Stimulated activated CD8-positive, alpha-beta memory T cell treated with anti-CD3 and anti-CD28 coated beads, Interleukin-15, amount 100 ng/mL, for 24 hours (primary cell): ENCODE results near the gene CHST5.
"Not testable (repeated sequence)": the region's sequence is repeated elsewhere in the genome, so short reads cannot be mapped to it uniquely, and the experiment has no call there.

Source experiments
- DNase-seq: peaks from one replicate; pipeline ENCODE4 v3.0.0-alpha.2; 2020; ENCODE audit warnings: low read depth

CHST5 gene

DNA sequence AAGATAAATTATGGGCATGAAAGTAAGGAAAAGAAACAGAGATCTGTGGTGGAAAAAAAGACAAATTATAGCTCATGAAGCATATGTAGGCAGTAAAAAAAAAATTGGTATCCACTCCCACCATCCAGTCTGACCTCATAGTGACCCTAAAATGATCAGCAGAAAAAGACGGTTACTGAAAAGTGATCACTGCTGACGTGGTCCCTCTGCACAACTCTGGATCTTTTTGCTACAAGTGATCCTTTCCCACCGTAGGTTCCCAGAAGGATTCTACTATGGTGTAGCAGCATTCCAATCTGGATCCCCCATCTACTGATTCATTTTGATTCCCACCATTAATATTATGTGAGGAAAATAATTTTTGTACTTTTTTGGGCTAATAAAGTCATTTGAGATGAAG lies 29.8 kb downstream of the CHST5 start:
- DNase-seq = no peak

GRCh38 chr16:75503801-75504200 lies 32.1 kb downstream of the CHST5 start:
- DNase-seq = no peak

GRCh38 chr16:75502916-75503605 lies 32.8 kb downstream of the CHST5 start:
- DNase-seq = no peak

DNA sequence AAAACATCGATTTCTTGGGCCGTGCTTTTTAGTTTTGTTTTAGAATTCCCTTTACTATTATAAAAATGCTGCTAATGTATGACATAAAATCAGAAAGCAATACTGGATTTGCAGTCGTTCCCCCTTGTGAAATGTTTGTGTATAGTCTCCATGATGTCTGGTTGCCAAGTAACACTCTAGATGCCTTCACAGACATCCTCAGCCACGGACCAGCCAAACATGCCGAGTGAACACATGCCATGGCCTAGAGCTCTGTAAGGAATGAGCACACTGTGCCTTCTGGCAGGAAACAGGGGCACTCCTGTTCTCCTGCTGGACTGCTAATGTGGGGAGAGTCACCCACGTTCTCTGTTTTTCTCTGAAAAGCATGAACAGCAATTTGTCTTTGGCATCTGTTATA lies 34.1 kb downstream of the CHST5 start:
- not testable (repeated sequence) for DNase-seq

GRCh38 chr16:75501359-75501758 lies 34.5 kb downstream of the CHST5 start:
- no peak for DNase-seq

- DNase-seq = not testable (repeated sequence)
These were observed 37.1 kb downstream of the CHST5 start for GRCh38 chr16:75498605-75499322.

- DNase-seq = no peak
These were observed 38.4 kb downstream of the CHST5 start for GRCh38 chr16:75497558-75497957.

DNA sequence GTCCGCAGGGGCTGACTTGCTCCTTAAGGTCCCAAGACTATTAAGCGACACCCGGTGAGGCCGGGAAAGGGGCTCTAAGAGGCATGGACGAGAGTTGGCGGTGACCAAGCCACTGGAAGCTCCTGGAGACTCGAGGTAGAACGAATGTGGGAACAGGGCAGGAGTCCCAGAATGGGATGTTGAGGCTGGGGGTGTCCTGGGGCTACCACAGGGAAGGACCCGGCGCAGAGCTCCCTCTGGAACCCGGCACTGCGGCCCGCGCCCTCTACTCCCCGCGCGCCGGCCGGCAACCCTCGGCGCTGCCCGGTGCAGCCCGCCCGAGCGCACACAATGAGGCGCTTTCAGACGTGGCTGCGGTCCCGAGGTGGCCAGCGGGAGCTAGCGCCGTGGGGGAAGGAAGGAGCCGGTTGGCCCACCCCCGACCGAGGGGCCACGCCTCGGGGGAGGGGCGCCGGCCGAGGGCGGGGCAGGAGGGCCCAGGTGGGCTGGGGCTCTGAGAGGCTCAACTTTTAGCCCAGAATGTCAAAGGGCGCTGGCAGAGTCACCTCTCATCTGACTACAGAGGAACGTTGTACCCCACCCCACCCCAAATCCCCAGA lies 40.7 kb downstream of the CHST5 start, which contains the start of gene CHST6:
CHST6 (minus strand) TSS at position 366 of the 599 bp plus-strand sequence. CDS start 15,613 bp downstream, outside the sequence.
- no peak for DNase-seq

DNA sequence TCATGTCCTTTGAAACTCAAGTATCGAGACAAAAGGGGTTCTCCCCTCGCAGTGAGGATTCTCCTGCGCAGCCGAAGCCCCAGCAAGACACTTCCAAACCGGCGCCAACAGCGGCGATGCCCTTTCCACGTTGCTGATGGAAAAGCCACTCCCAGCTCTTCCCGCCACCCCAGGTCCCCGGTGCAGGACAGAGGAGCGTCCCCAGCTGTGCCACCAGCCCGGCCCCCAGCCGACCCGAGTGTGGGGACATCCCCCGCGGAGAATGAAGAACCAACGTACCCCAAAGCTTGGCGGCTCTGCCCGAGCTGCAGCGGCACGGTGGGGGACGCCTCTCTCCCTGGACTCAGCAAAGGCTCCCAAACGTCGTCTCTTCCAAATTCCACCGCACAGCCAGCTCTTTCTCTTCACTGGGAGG lies 41.2 kb downstream of the CHST5 start:
- DNase-seq = no peak

DNA sequence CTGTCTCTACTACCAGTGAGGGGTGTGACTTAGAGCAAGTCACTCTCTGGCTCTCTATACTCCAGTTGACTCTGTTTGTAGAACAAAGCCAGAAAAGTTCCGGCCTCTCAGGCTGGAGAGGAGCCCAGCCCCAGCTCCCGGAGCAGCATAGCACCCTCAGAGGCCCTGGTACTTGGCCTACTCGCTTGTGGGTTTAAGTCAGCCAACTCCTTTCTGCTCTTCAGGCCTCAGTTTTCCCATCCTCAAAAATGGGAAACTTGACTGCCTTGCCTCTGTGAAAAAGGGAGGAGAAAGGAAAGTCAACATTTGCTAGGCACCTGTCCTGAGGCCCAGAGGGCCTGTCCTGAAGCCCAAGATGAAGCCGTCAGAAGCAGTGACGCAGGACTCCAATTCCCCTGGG lies 41.7 kb downstream of the CHST5 start:
- no peak for DNase-seq

DNA sequence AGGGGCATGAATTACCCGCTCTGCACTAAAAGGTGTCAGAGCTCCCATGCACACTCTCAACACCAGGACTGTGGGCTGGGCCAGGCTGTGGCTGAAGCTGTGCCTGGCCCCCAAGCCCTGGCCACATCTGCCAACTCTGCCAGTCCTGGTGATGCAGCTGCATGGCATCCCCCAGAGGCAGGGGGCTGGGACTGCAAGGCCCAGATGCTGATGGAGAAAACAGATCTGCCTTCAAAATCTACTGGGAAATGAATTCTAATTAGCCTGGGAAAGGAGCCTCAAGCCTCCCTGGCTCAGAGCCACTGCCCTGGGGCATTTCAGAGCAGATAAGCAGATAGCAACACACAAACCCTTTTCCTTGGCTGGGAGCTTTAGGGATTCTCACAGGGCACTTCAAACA lies 44.0 kb downstream of the CHST5 start:
- no peak for DNase-seq

GRCh38 chr16:75488322-75488721 lies 47.6 kb downstream of the CHST5 start:
- no peak for DNase-seq

GRCh38 chr16:75486676-75487313 lies 49.1 kb downstream of the CHST5 start:
- DNase-seq = no peak

DNA sequence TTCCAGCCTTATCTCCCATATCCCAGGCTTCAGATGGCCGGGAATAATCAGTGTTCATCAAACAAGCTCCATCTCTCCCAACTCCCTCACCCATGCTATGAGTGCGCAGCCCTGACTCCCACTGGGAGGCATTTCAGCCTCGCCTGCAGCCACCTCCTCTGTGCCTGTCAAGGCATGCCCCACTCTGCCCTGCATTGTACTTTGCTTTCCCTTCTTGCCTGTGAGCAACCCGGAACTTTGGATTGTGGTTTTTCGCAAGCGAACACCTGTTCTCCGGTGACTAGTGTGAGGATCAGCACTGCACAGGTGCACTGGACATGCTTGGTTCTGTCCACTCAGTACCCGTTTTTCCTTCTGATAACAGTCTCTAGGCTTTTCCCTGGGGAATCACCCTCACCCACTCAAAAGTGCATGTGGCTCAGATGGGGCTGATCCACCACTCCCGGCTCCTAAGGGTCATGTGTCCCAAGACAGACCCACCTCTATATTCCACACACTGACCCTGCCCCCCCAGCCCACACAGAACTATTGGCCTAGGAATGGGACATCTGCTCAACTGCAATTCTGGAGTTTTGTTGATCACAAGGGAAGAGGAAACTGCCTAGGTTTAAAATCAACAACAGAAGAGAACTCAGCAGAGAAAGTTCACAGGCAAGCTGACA lies 49.8 kb downstream of the CHST5 start:
- DNase-seq = no peak

DNA sequence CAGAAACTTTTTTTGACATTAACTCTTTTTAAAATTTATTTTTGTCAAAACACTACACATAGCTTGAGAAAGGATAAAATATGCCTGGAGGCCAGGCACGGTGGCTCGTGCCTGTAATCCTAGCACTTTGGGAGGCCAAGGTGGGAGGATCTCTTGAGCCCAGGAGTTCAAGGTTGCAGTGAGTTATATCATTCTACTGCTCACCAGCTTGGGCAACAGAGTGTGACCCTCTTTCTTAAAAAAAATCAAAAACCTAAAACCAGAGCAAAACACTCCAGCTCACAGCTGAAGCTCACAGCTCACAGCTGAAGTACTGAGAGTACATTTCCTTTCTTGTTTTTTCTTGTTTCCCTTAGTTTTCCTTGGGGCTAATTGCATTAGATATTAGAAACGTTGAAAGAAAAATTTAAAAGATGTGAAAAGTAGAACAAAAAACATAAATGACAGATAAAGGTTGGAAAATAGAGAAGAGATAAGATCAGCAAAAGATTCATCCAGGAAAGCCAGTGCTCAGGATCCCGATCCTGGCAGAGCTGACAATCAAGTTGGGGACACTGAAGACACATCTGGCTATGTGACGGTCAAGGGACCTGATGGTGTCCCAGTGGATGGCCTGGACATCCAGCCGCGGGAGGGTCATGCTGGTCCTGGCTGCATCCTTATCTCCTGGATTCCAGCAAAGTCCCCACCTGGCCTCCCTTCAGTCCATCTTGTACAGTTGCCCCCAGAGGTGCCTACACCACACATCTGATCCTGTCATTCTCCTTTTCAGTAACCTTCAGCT lies 50.5 kb downstream of the CHST5 start:
- DNase-seq = no peak

DNA sequence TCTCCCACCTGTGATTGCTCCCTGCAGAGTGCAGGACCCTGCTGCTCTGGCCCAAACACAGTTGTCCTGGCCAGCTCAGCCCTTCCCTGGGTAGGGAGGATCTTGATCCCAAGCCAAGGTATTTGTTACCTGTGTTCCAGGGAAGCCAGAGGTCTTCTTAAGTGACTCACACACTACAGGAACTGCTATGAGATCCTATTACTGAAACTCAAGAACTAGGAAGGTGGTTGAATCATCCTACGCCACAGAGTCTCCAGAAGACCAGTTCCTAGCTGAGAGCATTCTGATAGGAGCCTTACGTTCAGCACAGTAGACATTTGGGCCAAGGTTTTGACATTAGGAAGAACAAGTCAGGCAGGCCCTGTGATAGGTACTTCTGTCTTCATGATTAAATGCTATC lies 52.7 kb downstream of the CHST5 start:
- DNase-seq = no peak

DNA sequence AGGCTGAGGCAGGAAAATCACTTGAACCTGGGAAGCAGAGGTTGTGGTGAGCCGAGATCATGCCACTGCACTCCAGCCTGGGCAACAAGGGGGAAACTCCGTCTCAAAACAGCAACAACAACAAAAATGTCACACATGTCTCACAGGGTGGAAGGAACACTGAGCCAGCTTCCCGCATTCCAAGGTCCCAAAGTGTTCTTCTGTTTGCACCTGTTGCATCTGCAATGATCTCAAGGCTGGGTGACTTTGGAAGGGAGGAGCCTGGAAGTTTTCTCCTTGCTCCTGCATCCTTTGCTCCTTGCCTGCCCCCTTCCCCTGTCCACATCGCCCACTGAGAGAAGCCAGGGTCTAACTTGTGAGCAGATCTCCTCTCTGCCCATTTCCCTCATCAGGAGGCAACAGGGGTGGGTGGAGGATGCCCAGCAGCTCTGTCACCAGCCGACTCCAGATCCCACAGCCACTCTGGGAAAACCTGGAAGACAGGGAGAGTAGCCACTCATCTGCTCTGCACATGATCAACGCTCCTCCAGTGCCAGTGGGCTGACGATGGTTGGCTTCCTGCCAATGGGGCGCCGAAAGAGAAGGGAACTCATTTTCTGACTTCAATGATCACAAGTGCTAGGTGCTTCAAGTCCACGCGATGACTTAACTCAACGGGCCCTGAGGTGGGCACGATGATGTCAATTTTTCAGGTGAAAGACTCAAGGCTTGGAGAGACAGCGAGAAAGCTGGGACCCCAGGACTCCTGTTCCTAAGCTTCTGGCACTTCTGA lies 53.3 kb downstream of the CHST5 start:
- DNase-seq = no peak

DNA sequence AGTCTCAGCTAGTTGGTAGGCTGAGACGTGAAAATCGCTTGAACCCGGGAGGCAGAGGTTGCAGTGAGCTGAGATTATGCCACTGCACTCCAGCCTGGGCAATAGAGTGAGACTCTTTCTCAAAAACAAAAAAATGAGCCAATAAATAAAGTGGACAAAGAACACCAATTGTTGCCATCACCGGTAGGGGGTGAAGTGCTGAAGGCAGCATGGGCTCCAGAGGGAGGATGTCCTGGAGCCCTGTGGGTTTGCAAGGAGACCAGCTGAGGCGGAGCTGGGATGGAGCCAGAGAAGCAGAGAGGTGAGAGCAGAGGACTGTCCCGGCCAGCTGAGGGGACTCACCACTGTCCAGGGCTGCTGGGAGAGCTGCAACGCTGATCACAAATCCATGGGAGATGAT lies 54.4 kb downstream of the CHST5 start:
- DNase-seq = no peak

DNA sequence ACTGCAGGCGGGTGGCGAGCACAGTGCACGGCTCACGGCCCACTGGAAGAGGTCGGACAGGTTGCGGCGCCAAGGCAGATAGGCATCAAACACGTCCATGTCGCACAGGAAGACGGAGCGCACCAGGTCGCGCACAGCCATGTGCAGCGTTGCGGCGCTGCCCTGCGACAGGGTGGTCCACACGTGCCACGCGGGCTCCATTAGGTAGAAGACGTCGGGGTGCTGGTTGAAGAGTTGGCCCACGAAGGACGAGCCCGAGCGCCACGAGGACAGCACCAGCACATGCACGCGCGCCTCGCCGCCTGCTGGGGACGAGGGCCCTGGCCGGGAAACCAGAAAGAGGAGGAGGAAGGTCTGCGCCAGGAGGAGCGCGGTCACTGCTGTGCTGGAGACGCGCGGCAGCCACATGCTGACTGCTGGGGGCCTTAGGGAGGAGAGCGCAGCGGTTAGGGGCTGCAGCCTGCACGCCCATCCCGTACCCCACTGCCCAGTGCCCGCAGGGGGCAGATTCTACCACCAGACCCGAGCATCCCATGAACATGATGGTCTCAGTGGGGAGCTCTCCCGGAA lies 56.4 kb downstream of the CHST5 start:
- no peak for DNase-seq
